Mucosa of rectum (tissue), 2 donors: ENCODE results near the gene IRF7.

ENCODE experiments used
- H3K27ac ChIP-seq, 2 donors: one replicate each; pipeline ENCODE4 v1.7.0; 2013; ENCODE audit warnings: inconsistent platforms in 2 of 2, low read depth in 2 of 2, low read length in 2 of 2
- H3K27me3 ChIP-seq, 2 donors: one replicate each; pipeline ENCODE4 v1.7.0; 2013; ENCODE audit warnings: low read length in 2 of 2; ENCODE audit not compliant: control insufficient read depth in 2 of 2, insufficient read depth in 2 of 2
- H3K36me3 ChIP-seq, 2 donors: one replicate each; pipeline ENCODE4 v1.7.0; 2013; ENCODE audit warnings: low read length in 2 of 2; ENCODE audit not compliant: control insufficient read depth in 2 of 2, insufficient read depth in 2 of 2
- H3K4me1 ChIP-seq, 2 donors: one replicate each; pipeline ENCODE4 v1.7.0; 2013; ENCODE audit warnings: low read length in 2 of 2, mild to moderate bottlenecking in 1 of 2; ENCODE audit not compliant: control insufficient read depth in 2 of 2, insufficient read depth in 2 of 2
- H3K4me3 ChIP-seq, 2 donors: one replicate each; pipeline ENCODE4 v1.7.0; 2013; ENCODE audit warnings: low read length in 2 of 2
- H3K9ac ChIP-seq, 2 donors: one replicate each; pipeline ENCODE4 v1.7.0; 2013; ENCODE audit warnings: low read length in 2 of 2, low read depth in 1 of 2, mild to moderate bottlenecking in 1 of 2
- H3K9me3 ChIP-seq, 2 donors: one replicate each; pipeline ENCODE4 v1.7.0; 2013; ENCODE audit warnings: low read length in 2 of 2; ENCODE audit not compliant: control insufficient read depth in 2 of 2
- donor health status: healthy.
- donor health status: Normal muscosa, but diverticular disease.

IRF7 gene

DNA sequence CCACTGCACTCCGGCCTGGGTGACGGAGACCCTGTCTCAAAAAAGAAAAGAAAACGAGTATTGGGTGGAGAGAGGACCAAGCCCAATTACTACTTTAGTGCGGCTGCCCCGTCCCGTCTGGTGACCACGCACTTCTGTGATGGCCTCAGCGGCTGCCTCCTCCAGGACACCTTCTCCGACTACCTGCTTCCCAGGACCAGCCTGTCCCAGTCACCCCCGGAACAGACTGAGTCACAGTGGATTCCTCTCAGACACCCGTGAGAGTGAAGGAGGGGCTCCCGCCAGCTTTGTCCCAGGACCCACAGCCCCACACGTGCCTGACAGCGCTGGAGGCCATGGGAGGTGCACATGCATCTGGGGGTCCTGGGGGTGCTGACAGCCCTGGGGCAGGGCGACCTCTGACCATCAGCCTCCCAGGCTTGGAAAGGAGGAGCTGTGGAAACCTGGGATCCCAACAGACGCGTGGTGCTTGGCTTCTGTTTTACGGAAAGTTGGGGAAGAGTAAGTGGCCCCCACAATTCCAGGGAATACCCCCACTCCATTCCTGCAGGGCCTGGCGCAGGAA, 26.1 kb upstream of the IRF7 start:
- H3K27ac ChIP-seq = no peak overlapping the region
- H3K9me3 ChIP-seq = no peaks in the 10 kb centered on the region
- H3K4me1 ChIP-seq = peaks cover 0 to 10% of the 10 kb centered on the region in 2 donors
- peaks cover 11 to 17% of the 10 kb centered on the region in 2 donors for H3K27me3 ChIP-seq
- no peaks in the 10 kb centered on the region for H3K36me3 ChIP-seq
- H3K9ac ChIP-seq = no peak overlapping the region
- no peak overlapping the region for H3K4me3 ChIP-seq

DNA sequence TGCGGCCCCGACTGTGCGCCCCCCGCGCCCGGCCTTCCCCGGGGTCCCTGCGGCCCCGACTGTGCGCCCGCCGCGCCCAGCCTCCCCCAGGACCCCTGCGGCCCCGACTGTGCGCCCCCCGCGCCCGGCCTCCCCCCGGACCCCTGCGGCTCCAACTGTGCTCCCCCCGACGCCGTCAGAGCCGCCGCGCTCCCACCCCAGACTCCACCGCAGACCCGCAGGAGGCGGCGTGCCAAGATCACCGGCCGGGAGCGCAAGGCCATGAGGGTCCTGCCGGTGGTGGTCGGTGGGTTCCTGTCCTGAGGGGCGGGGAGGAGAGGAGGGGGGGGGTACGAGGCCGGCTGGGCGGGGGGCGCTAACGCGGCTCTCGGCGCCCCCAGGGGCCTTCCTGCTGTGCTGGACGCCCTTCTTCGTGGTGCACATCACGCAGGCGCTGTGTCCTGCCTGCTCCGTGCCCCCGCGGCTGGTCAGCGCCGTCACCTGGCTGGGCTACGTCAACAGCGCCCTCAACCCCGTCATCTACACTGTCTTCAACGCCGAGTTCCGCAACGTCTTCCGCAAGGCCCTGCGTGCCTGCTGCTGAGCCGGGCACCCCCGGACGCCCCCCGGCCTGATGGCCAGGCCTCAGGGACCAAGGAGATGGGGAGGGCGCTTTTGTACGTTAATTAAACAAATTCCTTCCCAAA, 24.4 kb upstream of the IRF7 start:
- peaks cover 0 to 10% of the 10 kb centered on the region in 2 donors for H3K4me1 ChIP-seq
- no peak overlapping the region for H3K27ac ChIP-seq
- H3K4me3 ChIP-seq = no peak overlapping the region
- no peaks in the 10 kb centered on the region for H3K9me3 ChIP-seq
- H3K36me3 ChIP-seq = no peaks in the 10 kb centered on the region
- peaks cover 11 to 17% of the 10 kb centered on the region in 2 donors for H3K27me3 ChIP-seq
- no peak overlapping the region for H3K9ac ChIP-seq

DNA sequence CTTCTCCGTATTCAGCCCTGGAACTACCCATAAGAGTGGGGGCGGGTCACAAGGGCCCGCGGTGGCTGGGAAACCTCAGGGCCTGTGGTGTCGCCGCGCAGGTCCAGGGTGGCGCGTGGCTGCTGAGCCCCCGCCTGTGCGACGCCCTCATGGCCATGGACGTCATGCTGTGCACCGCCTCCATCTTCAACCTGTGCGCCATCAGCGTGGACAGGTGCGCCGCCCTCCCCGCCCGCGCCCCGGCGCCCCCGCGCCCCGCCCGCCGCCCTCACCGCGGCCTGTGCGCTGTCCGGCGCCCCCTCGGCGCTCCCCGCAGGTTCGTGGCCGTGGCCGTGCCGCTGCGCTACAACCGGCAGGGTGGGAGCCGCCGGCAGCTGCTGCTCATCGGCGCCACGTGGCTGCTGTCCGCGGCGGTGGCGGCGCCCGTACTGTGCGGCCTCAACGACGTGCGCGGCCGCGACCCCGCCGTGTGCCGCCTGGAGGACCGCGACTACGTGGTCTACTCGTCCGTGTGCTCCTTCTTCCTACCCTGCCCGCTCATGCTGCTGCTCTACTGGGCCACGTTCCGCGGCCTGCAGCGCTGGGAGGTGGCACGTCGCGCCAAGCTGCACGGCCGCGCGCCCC, 23.7 kb upstream of the IRF7 start:
- Histone ChIP-seq H3K27ac (no peak overlapping the region), H3K4me3 (no peak overlapping the region), H3K36me3 (no peaks in the 10 kb centered on the region), H3K9me3 (no peaks in the 10 kb centered on the region), H3K27me3 (peaks cover 11 to 17% of the 10 kb centered on the region in 2 donors), H3K9ac (no peak overlapping the region), H3K4me1 (peaks cover 0 to 10% of the 10 kb centered on the region in 2 donors)

DNA sequence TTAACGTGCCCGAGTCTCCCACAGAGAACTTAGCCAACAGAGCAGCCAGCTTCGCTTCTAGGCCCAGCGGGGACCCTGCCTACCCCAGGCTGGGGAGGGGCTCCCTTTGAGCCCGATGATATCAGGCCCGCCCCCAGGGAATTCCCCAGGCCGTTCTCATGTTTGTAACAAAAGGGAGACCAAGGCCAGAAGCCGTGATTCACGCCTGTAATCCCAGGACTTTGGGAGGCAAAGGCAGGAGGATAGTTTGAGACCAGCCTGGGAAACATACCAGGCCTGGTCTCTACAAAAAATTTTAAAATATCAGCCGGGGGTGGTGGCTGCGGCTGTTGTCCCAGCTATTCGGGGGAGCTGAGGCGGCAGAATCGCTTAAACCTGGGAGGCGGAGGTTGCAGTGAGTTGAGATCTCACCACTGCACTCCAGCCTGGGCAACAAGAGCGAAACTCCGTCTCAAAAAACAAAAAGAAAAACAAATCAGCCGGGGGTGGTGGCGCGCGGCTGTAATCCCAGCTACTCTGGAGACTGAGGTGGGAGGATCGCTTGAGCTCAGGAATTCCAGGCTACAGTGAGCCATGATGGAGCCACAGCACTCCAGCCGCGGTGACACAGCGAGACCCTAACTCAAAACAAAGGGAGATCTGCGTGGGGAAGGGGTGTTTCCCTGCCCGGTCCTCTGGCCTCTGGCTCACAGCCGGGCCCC, 23.0 kb upstream of the IRF7 start:
- Histone ChIP-seq H3K36me3 (no peaks in the 10 kb centered on the region), H3K4me3 (no peak overlapping the region), H3K9me3 (no peaks in the 10 kb centered on the region), H3K9ac (no peak overlapping the region), H3K27me3 (peaks cover 11 to 17% of the 10 kb centered on the region in 2 donors), H3K4me1 (peaks cover 0 to 10% of the 10 kb centered on the region in 2 donors), H3K27ac (no peak overlapping the region)

DNA sequence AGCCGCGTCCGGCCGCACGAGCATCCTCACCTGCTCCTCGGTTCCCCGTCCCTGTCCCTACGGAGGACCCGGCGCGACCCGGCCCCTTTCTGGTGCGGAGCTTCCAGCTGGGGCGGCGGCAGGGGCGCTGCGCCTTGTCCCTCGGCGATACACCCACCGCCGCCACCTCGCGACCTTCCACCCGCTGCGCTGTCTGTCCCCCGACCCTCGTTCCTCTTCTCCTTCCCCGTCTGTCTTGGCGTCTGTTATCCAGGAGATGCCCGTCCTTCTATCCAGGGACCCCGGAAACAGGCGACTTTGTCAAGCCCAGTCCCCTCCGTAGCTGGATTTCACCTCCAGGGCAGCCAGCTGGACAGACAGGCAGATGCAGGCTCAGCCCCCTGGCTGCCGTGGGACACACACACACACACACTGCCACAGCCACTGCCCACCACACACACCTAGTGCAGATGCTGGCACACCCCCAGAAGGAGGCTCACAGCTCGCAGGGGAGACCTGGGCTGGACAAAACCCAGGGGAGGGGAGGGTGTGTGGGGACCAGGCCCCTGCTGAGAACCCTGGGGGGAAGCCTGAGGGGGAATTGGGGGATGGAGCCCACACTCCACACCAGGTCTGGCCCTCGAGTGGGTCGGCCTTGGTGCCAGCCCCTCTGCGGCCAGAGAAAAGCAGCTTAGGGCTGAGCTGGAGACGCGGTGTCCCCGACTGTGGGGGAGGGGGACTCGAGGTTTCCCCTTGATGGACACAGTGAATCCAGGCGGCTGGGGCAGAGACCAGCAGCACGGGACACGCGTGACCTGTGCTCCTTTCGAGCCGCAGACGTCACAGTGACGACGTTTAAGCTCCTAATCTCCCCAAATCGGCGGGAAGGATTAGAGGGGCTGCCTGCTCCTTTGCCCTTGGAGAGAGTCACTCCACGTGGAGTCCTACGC, 22.1 kb upstream of the IRF7 start:
- H3K36me3 ChIP-seq = no peaks in the 10 kb centered on the region
- H3K9me3 ChIP-seq = no peaks in the 10 kb centered on the region
- H3K4me1 ChIP-seq = peaks cover 0 to 10% of the 10 kb centered on the region in 2 donors
- H3K27me3 ChIP-seq = peaks cover 11 to 17% of the 10 kb centered on the region in 2 donors
- H3K4me3 ChIP-seq = no peak overlapping the region
- no peak overlapping the region for H3K9ac ChIP-seq
- no peak overlapping the region for H3K27ac ChIP-seq

DNA sequence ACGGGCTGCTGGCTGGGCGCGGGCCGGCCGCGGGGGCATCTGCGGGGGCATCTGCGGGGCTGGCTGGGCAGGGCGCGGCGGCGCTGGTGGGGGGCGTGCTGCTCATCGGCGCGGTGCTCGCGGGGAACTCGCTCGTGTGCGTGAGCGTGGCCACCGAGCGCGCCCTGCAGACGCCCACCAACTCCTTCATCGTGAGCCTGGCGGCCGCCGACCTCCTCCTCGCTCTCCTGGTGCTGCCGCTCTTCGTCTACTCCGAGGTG, 21.5 kb upstream of the IRF7 start:
- Histone ChIP-seq H3K4me1 (peaks cover 0 to 10% of the 10 kb centered on the region in 2 donors), H3K4me3 (no peak overlapping the region)

DNA sequence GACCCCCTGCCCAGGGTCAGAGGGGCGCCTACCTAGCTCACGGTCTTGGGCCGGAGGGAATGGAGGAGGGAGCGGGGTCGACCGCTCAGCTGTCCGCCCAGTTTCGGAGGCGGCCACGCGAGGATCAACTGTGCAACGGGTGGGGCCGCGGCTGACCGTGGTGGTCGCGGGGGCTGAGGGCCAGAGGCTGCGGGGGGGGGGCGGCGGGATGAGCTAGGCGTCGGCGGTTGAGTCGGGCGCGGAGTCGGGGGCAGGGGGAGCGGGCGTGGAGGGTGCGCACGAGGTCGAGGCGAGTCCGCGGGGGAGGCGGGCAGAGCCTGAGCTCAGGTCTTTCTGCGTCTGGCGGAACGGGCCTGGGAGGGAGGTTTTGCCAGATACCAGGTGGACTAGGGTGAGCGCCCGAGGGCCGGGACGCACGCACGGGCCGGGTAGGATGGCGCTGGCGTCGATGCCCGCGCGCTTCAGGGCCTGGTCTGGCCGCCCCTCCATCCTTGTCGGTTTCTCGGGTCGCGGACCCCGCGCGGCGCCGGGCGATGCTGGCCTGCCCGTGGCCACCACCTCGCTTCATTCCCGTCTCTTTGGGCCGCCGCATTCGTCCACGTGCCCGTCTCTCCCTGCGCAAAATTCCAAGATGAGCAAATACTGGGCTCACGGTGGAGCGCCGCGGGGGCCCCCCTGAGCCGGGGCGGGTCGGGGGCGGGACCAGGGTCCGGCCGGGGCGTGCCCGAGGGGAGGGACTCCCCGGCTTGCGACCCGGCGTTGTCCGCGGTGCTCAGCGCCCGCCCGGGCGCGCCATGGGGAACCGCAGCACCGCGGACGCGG, 21.0 kb upstream of the IRF7 start, which contains the start of gene DRD4:
Gene DRD4 (plus strand): TSS at position 759 of the 822 bp plus-strand sequence. CDS start 36 bp downstream, at position 795.
- no peaks in the 10 kb centered on the region for H3K9me3 ChIP-seq
- no peak within 1 kb of the TSS for H3K9ac ChIP-seq
- H3K27me3 ChIP-seq = peaks cover 11 to 17% of the 10 kb centered on the region in 2 donors
- H3K27ac ChIP-seq = no peak within 1 kb of the TSS
- peak within 1 kb of the TSS in 1 of 2 donors; percentile 10 for H3K4me3 ChIP-seq
- no peaks in the 10 kb centered on the region for H3K36me3 ChIP-seq
- peaks cover 0 to 10% of the 10 kb centered on the region in 2 donors for H3K4me1 ChIP-seq

More for the DNA sequence above, 21.5 kb upstream of the IRF7 start:
- Histone ChIP-seq H3K27me3 (peaks cover 11 to 17% of the 10 kb centered on the region in 2 donors), H3K9me3 (no peaks in the 10 kb centered on the region), H3K36me3 (no peaks in the 10 kb centered on the region), H3K27ac (no peak overlapping the region), H3K9ac (no peak overlapping the region)

DNA sequence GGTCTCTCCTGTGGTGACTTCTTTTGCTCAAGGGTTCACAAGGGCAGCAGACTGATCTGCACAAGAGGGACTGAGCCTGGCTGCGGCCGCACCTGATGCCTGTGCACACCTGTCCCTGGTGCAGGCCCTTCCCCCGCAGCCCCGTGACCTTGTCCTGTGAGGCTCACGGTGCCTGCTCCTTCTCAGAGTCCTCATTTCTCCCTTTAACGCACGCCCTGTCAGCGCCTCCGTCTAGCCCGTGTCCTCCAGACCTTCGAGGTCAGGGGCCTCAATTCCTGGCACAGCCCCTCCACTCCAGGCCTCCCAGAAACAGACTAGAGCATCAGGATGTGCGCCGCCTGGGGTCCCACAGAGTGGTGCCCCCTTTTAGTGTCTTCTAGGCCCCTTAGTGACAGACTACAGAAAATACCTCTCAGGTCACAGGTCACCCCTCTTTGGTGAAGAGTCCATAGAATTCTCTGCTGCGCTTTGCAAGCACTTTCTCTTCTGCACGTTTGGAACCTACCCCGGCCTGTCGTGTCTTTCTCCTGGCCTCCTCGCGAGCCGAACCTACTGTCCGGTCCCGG, 20.3 kb upstream of the IRF7 start:
- Histone ChIP-seq H3K4me3 (no peak overlapping the region), H3K9ac (no peak overlapping the region), H3K27ac (no peak overlapping the region), H3K27me3 (peaks cover 11 to 17% of the 10 kb centered on the region in 2 donors), H3K36me3 (no peaks in the 10 kb centered on the region), H3K4me1 (peaks cover 0 to 10% of the 10 kb centered on the region in 2 donors), H3K9me3 (no peaks in the 10 kb centered on the region)

DNA sequence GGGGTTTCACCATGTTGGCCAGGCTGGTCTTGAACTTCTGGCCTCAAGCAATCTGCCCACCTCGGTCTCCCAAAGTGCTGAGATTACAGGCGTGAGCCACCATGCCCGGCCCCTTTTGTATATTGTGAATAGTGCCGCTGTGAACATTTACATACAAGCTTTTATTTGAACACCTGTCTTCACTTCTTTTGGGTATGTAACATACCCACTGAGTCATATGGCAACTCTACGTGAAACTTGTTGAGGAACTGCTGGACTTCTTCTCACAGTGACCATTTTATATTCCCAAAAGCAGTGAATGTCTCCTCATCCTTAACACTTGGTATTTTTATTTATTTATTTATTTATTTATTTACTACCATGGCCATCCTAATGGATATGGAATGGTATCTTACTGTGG, 15.1 kb upstream of the IRF7 start:
- Histone ChIP-seq H3K4me1 (peaks cover 7 to 8% of the 10 kb centered on the region in 2 donors), H3K27me3 (no peaks in the 10 kb centered on the region), H3K36me3 (no peaks in the 10 kb centered on the region), H3K9me3 (no peaks in the 10 kb centered on the region), H3K4me3 (no peak overlapping the region), H3K27ac (no peak overlapping the region), H3K9ac (no peak overlapping the region)
